ENCODE data around the gene RFNG.

RFNG gene

DNA sequence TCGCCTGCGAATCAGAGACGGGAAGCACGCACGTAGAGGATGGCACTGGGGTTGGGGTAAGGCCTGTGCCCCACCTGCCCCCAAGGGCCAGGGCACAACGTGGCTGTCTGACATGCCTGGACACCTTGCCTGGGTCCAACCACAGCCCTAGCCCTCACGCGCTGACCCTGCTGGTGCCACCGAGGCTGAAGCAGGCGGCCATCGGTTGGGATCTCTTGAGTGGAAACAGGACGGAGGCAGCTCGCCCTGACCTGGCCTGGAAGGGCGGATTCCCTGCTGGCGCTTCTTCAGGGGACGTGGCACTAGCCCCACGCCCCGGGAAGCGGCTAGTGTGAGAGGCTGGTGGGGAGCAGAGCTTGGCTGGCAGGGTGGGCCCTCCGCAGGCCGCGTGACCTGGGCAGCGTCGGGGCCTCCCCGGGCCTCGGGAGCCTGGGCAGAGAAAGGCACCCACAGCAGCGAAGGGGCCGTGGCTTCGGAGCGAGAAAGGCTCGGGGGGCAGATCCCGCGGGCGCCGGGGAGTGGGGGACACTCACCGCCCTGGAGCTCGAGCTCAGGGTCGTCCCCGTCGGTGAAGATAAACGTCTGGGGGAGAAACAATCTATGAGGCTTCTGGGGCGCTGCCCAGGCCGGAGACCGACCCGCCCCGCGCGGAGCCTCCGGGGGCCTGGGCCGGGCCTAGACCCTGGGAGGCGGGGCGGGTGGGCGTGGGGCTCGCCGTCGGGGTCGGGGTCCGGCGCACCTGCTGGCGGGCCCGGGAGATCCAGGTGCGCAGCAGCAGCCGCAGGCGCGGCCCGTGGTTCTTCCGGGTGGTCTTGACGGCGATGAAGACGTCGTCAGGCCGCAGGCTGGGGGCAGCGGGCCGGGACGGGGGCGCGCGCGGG, 610 bp downstream of the RFNG start:
- no peak for DNase-seq (ENCODE audit: low read depth, low spot score)
- TF ChIP-seq EZH2 (IDR thresholded peaks at IDR 0.05) = no peak
- no peak for TF ChIP-seq POLR2AphosphoS5 (IDR thresholded peaks at IDR 0.05; ENCODE audit: borderline replicate concordance, low read depth, low read length)
- TF ChIP-seq FOXP2 (optimal IDR thresholded peaks at IDR 0.05; ENCODE audit: control extremely low read depth, extremely low read length, insufficient read depth) = no peak
- no peaks in the 10 kb centered on the region for H3K9me3 ChIP-seq (ENCODE audit: low read depth, low read length)
- H3K36me3 ChIP-seq (ENCODE audit: insufficient read depth, low read length) = peaks cover 13% of the 10 kb centered on the region; the same call in 1 of the 2 replicates
- H3K9ac ChIP-seq (ENCODE audit: insufficient read length) = peak overlapping the region; percentile 80
- peak overlapping the region; percentile 80 for H3K4me3 ChIP-seq
- no peak overlapping the region for H3K27ac ChIP-seq

- DNase-seq (ENCODE audit: low read depth, low spot score) = no peak
- Histone ChIP-seq H3K36me3 (ENCODE audit: insufficient read depth, low read length) (peaks cover 8% of the 10 kb centered on the region; the same call in 1 of the 2 replicates), H3K27ac (no peak overlapping the region), H3K9me3 (ENCODE audit: low read depth, low read length) (no peaks in the 10 kb centered on the region), H3K4me3 (peak overlapping the region; percentile 80), H3K9ac (ENCODE audit: insufficient read length) (peak overlapping the region; percentile 80)
- TF ChIP-seq POLR2AphosphoS5 (IDR thresholded peaks at IDR 0.05; ENCODE audit: borderline replicate concordance, low read depth, low read length) = no peak
- TF ChIP-seq FOXP2 (optimal IDR thresholded peaks at IDR 0.05; ENCODE audit: control extremely low read depth, extremely low read length, insufficient read depth) = no peak
These were observed 1.4 kb downstream of the RFNG start for GRCh38 chr17:82050152-82050760.

- Histone ChIP-seq H3K4me3 (no peak overlapping the region), H3K9me3 (ENCODE audit: low read depth, low read length) (no peaks in the 10 kb centered on the region), H3K9ac (ENCODE audit: insufficient read length) (no peak overlapping the region), H3K36me3 (ENCODE audit: insufficient read depth, low read length) (peaks cover under 1% of the 10 kb centered on the region; the same call in 1 of the 2 replicates), H3K27ac (no peak overlapping the region)
- no peak for DNase-seq (ENCODE audit: low read depth, low spot score)
- TF ChIP-seq POLR2AphosphoS5 (IDR thresholded peaks at IDR 0.05; ENCODE audit: borderline replicate concordance, low read depth, low read length) (no peak), EZH2 (IDR thresholded peaks at IDR 0.05) (no peak), FOXP2 (optimal IDR thresholded peaks at IDR 0.05; ENCODE audit: control extremely low read depth, extremely low read length, insufficient read depth) (no peak)
These were observed 2.1 kb downstream of the RFNG start for GRCh38 chr17:82049521-82049971.

- no peak for DNase-seq (ENCODE audit: low read depth, low spot score)
- Histone ChIP-seq H3K9ac (ENCODE audit: insufficient read length) (no peak overlapping the region), H3K36me3 (ENCODE audit: insufficient read depth, low read length) (no peaks in the 10 kb centered on the region; the same call in 1 of the 2 replicates), H3K9me3 (ENCODE audit: low read depth, low read length) (no peaks in the 10 kb centered on the region), H3K27ac (no peak overlapping the region), H3K4me3 (no peak overlapping the region)
- TF ChIP-seq FOXP2 (optimal IDR thresholded peaks at IDR 0.05; ENCODE audit: control extremely low read depth, extremely low read length, insufficient read depth) = no peak
- TF ChIP-seq POLR2AphosphoS5 (IDR thresholded peaks at IDR 0.05; ENCODE audit: borderline replicate concordance, low read depth, low read length) = no peak
- no peak for TF ChIP-seq EZH2 (IDR thresholded peaks at IDR 0.05)
These were observed 2.5 kb downstream of the RFNG start for GRCh38 chr17:82049106-82049505.

GRCh38 chr17:82048571-82048971, 3.0 kb downstream of the RFNG start:
- DNase-seq (ENCODE audit: low read depth, low spot score) = no peak
- TF ChIP-seq FOXP2 (optimal IDR thresholded peaks at IDR 0.05; ENCODE audit: control extremely low read depth, extremely low read length, insufficient read depth) (no peak), POLR2AphosphoS5 (IDR thresholded peaks at IDR 0.05; ENCODE audit: borderline replicate concordance, low read depth, low read length) (no peak), EZH2 (IDR thresholded peaks at IDR 0.05) (no peak)
- Histone ChIP-seq H3K36me3 (ENCODE audit: insufficient read depth, low read length) (no peaks in the 10 kb centered on the region; the same call in 1 of the 2 replicates), H3K9ac (ENCODE audit: insufficient read length) (no peak overlapping the region), H3K9me3 (ENCODE audit: low read depth, low read length) (no peaks in the 10 kb centered on the region), H3K27ac (no peak overlapping the region), H3K4me3 (no peak overlapping the region)

DNA sequence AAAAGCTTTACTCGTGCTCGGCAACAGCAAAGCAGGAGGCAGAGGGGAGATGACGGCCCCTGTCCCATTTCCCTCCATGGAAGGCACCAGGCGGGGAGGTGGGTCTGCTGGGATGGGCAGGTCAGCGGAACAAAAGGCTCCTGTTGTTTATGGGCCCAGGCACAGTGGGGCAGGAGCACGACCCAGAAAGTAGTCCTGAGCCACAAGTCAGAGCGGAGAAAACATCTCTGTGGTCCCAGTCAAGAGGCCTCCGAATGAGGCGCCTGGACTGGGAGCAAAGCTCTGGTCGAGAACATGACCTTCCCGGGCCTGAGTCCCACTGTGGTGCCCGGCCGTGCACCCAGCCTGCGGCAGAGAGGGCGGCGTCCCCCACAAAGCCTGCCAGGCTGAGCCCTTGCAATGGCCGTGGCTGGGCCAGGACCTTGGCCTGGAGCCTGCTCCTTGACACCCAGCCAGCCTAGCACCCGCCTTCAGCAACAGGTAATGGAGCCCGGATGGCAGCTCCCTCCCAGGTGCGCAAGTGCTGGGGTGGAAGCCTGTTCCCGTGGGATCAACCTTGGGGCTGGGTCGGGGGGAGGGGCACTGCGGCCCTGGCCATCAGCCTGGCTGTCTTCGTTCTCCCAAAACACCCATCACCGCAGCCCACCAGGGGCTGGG, 3.6 kb downstream of the RFNG start:
- DNase-seq (ENCODE audit: low read depth, low spot score) = no peak
- no peak overlapping the region for H3K4me3 ChIP-seq
- TF ChIP-seq FOXP2 (optimal IDR thresholded peaks at IDR 0.05; ENCODE audit: control extremely low read depth, extremely low read length, insufficient read depth) (no peak), POLR2AphosphoS5 (IDR thresholded peaks at IDR 0.05; ENCODE audit: borderline replicate concordance, low read depth, low read length) (no peak), EZH2 (IDR thresholded peaks at IDR 0.05) (no peak)
- H3K9ac ChIP-seq (ENCODE audit: insufficient read length) = no peak overlapping the region
- no peaks in the 10 kb centered on the region; the same call in 1 of the 2 replicates for H3K36me3 ChIP-seq (ENCODE audit: insufficient read depth, low read length)
- no peaks in the 10 kb centered on the region for H3K9me3 ChIP-seq (ENCODE audit: low read depth, low read length)
- no peak overlapping the region for H3K27ac ChIP-seq

GRCh38 chr17:82047379-82047778, 4.2 kb downstream of the RFNG start:
- H3K27ac ChIP-seq = no peak overlapping the region
- TF ChIP-seq POLR2AphosphoS5 (IDR thresholded peaks at IDR 0.05; ENCODE audit: borderline replicate concordance, low read depth, low read length) (no peak), FOXP2 (optimal IDR thresholded peaks at IDR 0.05; ENCODE audit: control extremely low read depth, extremely low read length, insufficient read depth) (no peak), EZH2 (IDR thresholded peaks at IDR 0.05) (no peak)
- H3K9ac ChIP-seq (ENCODE audit: insufficient read length) = no peak overlapping the region
- no peaks in the 10 kb centered on the region; the same call in 1 of the 2 replicates for H3K36me3 ChIP-seq (ENCODE audit: insufficient read depth, low read length)
- no peaks in the 10 kb centered on the region for H3K9me3 ChIP-seq (ENCODE audit: low read depth, low read length)
- DNase-seq (ENCODE audit: low read depth, low spot score) = no peak
- no peak overlapping the region for H3K4me3 ChIP-seq

GRCh38 chr17:82046903-82047302, 4.7 kb downstream of the RFNG start:
- TF ChIP-seq FOXP2 (optimal IDR thresholded peaks at IDR 0.05; ENCODE audit: control extremely low read depth, extremely low read length, insufficient read depth) (no peak), POLR2AphosphoS5 (IDR thresholded peaks at IDR 0.05; ENCODE audit: borderline replicate concordance, low read depth, low read length) (no peak), EZH2 (IDR thresholded peaks at IDR 0.05) (no peak)
- H3K36me3 ChIP-seq (ENCODE audit: insufficient read depth, low read length) = no peaks in the 10 kb centered on the region; the same call in 1 of the 2 replicates
- no peak for DNase-seq (ENCODE audit: low read depth, low spot score)
- H3K27ac ChIP-seq = no peak overlapping the region
- no peak overlapping the region for H3K9ac ChIP-seq (ENCODE audit: insufficient read length)
- no peaks in the 10 kb centered on the region for H3K9me3 ChIP-seq (ENCODE audit: low read depth, low read length)
- H3K4me3 ChIP-seq = no peak overlapping the region

Measured in SK-N-MC (cell line).